Muscle of back (tissue), 11 donors: ENCODE measurements around the gene CRYM. TPM values are rescaled to one million over a fixed set of nuclear protein-coding genes. Genes with fewer than 3 reads are reported as not detected.
"Not testable (repeated sequence)": the region's sequence is repeated elsewhere in the genome, so short reads cannot be mapped to it uniquely, and the experiment has no call there.

Source experiments
- DNase-seq, 3 donors: peaks; one replicate each; pipeline versions ENCODE4 v3.0.0 to v3.0.0-alpha.2; 2013
- polyA plus RNA-seq, 10 donors: library from polyadenylated mRNA; unstranded; fragments of 120-200 nt; gene quantifications; one replicate each; pipeline ENCODE4 v1.2.1, GENCODE V29; 2013; ENCODE audit not compliant: insufficient read length in 10 of 10

Gene CRYM
- polyA plus RNA-seq, 10 donors, result 0.11 to 2.2 (median 0.64) TPM; not detected in 4

DNA sequence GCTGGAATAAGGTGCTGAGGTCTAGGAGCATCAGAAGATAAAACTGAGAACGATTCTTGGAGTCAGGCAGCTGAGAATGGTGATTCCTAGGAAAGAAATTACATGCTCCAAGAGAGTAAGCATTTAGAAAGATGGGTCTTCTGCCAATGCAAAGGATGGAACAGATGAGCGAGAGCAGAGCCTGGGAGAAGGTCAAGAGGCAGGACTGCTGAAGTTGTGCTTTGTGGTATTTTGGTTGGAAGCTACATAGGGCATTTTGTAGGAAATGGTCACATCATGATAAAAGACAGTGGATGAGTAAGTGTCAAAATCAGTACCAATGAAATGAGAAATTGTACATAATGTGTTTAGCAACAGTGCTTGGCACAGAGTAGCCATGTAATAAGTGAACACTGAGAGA lies 1.4 kb upstream of the CRYM start:
- DNase-seq, result no peak

DNA sequence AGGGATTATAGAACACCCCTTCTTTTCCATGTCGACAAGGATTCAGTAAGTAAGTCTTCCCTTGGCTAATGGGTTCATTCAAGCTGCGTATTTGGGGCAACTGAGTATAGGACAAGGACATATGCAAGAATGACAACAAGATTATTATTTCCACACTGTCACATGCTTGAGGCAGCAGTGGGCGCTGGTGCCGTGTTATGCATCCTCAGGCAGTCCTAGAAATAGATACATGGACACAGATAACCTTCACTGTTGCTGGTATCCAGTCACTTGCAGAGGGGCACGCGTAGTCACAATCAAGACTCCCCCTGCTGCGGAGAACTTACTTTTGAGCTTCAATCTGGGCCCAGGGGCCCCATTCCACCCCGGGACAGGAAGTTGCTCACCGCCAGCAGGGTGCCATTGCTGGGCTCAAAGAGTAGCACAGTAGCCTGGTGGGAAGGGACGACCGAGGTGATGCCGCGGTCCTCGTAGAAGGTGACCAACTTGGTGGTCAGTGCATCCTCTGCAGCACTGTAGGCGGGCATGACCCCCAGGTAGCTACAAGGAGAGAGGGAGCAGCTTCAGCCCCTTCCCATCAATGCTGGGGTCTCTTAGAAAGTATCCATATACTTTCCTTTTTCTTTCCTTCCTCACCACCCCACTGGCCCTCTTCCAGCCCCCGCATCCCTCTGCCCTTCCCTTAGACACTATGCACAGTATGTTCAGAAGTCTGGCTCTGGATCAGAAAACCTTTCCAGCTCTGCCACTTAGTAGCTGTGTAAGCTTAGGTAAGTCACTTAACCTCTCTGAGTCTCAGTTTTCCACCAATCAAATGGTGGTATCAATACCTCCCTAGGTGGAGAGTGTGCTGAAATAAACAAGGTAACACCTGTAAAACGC lies 804 bp downstream of the CRYM start:
- no peak for DNase-seq

DNA sequence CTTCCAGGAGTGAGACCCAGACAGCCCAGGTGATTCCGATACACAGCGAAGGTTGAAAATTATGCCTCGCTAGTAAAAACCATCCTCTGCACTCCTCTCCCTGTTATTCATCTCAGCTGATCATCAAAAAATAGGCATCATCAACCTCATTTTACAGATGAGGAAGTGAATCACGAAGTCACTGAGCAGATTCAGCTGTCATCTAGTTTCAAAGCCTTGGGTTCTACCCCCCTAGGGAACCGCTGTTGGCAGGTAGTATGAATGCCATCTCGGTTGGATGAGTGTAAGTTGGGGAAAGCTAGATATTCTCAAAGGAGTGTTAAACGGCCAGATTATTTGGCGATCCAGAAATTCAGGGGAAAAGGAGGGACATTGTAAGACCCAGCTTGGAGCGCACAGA lies 2.0 kb downstream of the CRYM start:
- DNase-seq, result no peak

DNA sequence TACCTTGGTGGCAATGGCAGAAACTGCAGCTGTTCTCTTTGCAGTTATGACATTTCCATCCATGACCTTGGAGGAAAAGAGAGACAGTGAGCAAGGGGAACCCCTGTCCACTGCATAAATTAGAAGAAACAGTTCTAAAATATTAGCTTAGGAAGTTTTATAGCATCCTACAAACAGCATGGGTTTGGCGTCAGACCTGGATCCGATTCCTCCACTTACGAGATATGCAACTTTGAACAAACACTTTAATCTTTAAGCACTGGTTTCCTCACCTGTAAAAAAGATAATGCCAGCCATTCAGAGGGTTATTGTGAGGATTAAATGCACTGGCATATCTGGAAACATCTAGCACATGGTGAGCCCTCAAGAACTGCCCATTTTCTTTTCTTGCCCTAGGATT lies 2.6 kb downstream of the CRYM start:
- no peak for DNase-seq

DNA sequence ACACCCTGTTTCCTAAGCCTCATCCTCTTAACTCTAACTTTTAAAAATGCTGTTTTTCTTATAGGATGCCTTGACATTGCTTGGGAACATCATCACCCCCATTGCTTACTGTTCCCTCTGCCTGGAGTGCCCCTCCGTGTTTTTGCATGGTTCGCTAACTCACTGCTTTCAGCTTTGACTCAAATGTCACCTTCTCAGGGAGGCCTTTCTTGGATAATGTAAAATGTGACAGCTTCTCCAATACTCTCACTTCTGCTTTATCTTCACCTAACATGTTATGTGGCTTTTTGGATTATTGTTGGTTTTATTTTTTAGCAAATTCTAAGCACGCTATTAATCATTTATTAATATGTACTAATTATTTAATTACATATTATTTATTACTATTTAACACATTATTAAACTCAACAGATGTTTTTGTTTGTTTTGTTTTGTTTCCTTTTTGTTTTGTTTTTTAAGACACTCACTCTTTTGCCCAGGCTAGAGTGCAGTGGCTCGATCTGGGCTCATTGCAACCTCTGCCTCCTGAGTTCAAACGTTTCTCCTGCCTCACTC lies 3.8 kb downstream of the CRYM start:
- no peak for DNase-seq

DNA sequence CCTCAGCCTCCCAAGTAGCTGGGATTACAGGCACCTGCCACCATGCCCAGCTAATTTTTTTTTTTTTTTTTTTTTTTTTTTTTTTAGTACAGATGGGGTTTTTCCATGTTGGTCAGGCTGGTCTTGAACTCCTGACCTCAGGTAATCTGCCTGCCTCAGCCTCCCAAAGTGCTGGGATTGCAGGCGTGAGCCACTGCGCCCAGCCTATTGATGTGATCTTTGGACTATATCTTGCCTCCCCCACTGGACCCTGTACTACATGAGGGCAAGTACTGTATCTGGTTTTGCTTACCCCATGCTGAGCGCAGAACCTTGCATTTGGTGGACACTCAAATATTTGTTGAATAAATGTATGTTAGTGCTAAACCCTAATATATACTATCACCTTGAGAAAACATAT lies 5.3 kb downstream of the CRYM start:
- not testable (repeated sequence) for DNase-seq

DNA sequence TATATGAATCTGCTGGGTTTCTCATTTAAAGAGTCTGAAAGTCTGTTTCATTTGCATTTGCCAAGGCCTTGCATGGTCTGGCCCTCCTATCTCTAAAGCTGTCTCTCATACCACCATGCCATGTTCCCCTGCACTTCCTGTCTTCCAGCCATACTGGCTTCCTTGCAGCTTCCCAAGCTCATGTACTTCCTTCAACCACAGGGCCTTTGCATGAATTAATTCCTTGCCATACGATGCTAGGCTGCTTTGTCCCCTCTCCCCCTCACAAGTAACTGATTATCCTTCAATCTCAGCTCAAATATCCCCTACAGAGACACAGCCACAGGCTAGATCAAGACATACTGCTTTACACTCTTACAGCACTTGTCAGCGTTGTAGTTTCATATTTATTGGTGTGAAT lies 5.8 kb downstream of the CRYM start:
- DNase-seq, result no peak

DNA sequence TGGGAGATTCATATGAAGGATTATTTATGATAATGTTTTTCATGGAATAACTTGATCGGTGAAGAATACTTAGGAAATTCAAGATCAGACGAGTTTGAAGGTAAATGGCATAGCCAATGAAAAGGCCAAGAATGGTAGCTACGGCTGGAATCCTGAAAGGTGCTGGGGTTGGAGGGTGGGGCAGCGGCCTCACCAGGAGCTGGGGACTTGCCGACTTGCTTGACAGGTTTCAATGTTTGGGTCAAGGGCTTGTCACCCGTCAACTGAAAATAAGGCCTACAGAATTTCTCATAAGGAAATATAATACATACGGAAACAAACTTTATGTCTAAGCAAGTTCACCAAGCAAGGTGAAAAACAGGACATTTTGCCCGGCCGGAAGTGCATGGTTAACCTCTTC lies 9.9 kb downstream of the CRYM start:
- DNase-seq, result no peak

DNA sequence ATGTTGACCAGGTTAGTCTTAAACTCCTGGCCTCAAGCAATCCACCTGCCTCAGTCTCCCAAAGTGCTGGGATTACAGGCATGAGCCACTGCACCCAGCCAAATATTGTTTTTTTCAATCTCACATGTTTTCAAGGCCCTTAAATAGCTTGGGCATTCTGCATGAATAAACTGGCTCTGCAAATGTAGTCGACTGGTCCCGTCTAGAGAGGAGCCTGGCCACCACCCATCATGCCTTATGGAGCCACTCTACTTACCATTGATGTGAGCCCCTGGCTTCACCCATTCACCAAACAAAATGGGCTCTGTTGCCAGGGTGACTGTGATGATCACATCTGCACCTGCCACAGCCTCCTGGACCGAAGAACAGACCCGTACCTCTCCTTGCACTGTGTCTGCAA lies 10.8 kb downstream of the CRYM start:
- DNase-seq, result no peak

DNA sequence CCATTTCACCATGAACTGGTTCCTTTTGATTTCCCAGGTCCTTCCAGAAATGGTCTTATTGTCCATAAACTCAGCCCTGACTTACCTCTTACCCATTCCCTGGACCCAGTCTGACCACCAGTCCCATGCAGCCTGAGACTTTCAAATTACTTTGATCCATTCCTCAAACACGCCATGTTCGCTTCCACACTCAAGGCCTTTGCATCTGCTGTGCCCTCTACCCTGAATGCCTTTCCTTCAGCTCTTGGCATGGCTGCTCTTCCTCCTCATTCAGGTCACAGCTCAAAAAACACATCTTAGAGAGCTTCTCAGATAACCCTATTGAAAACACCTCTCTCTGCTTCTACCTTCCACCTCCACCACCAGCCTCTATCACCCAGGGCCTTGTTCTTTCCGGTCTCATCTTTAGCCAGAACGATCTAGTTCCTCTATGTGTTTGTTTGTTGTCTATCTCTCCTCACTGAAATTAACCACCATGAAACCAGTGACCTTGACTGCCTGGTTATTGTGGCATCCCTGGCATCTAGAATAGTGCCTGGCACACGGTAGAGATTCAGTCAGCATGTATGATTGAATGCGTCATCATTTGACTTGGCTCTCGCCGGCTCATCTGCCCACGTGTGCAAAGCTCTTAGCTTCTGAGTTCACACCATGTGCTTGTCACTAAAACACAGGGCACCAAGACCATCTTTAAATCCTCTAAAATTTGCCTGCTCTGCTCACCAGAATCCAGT lies 12.8 kb downstream of the CRYM start:
- DNase-seq, result no peak

DNA sequence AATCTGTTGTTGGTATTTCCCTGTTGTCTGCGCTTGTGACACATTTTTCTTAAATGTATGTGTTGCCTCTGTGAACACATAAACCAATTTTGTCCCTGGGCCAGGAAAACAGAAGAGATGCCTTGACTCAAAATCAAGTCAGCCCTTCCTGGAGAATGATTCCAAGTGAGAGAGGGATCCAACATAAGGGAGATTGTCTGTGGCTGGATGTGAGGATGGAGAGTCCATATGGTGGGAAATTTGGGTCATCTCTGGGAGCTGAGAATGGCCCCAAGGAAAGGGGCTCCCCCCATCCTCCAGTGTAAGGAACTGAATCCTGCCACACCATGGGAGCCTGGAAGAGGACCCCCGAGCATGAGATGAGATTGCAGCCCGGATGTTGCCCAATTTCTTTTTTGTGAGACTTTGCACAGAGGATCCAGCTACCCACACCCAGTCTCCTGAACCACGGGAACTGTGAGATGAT lies 13.5 kb downstream of the CRYM start:
- peak in 2 of 3 donors; percentile 20 to 46 for DNase-seq

DNA sequence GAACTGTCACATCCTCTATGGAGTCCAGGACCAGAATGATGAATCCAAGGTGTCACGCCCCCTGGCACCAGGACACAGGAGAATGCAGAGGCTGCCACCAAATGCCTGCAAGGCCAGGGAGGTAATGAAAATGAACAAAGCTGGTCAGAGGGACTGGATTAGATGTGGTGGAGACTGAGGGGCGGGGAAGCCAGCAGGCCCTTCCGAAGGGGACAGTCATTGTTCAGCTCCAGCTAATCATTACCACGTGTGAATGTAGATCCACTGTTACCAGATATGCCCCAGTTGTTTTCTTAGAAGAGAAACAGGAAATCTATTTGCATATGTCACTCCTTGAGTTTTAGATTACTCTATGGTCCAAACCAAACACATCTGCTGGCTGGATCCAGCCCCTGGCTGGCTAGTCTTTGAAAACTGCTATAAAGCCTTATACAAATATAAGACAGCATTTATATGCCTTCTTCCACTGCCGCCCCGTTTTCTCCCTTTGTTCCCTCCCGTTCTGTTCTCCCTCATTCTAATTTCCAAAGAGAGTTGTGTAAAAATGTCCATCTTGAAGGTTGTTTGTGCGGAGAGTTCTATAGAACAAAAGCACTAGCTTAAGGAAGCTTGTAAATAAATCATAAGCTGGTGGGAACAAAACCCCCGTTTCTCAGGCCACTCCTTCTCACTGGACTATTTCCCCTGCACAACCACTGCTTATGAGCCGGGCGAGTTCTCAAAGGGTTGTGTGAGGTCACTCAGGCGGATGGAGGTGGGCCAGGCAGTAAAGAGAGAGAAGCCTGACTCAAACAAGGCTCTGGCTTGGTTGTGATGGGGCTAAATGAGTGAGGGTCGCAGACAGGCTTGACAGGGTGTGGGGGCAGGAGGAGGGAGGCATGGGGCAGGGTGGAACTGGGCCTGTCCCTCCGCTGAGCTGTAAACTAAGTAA lies 14.2 kb downstream of the CRYM start:
- peak in 2 of 3 donors; percentile 37 to 69 for DNase-seq

DNA sequence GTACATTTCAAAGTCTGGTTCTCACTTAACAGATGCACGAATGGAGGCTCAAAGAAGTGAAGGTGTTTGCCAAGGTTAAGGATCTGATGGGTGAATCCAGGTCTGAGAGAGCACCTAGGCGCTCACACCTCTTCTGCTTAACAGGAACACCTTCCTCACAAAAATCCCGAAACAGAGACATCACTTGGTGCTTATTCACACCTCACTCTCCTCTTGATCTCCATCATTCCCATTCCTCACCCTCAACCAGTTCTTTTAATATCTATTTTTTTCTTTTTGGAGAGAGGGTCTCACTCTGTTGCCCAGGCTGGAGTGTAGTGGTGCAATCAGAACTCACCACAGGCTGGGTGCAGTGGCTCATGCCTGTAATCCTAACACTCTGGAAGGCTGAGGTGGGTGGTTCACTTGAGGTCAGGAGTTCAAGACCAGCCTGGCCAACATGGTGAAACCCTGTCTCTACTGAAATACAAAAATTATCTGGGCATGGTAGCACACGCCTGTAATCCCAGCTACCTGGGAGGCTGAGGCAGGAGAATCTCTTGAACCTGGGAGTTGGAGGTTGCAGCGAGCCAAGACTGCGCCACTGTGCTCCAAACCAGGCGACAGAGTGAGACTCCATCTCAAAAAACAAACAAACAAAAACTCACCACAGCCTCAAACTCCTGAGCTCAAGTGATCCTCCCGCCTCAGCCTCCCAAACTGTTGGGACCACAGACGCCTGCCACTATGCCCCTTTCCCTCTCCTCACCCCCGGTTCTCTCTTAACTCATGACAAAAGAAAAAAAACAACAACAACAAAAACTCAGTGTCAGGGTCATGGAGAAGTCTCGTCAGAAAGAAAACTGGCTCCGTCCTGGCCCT lies 15.1 kb downstream of the CRYM start:
- DNase-seq, result no peak

DNA sequence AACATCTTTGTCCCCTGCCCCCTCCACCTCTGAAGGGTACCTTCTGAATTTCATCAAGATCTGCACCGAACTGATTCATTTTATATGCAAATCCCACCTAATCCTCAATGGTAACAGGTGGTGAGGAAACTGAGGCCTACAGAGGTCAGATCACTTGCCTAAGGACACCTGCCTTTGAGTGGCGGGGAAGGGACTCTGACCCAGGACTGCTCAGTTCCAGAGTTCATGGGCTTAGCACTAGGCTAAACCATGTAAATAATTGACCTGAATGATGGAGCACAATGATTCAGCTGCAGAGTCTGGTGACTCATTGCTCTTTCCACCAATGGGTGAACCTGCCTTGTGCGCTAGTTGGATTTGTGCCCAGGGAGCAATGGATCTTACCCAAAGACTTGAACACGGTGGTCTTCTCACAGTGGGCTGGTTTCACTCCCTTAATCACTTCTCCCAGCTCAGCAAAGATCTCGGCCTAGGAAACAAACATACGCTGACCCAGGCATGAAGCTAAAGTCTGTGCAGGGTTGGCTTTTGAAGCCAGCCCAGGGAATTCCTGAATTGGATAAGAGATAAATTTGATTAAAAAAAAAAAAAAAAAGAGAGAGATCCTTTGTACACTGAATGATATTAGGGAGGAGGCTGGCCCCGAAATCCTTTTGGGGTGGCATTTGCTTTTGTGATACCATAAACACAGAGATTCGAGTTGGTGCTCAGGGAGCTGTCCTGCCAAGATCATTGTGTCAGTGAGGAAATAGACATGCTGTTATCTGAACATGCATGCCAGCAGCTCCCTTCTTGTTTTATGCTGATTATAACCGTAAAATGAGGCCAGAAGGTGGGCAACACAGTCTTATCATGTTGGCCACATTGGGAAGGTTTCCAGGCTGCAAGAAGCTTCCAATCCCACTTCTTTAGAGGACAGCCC lies 17.0 kb downstream of the CRYM start:
- peak in 1 of 3 donors; percentile 62 for DNase-seq

DNA sequence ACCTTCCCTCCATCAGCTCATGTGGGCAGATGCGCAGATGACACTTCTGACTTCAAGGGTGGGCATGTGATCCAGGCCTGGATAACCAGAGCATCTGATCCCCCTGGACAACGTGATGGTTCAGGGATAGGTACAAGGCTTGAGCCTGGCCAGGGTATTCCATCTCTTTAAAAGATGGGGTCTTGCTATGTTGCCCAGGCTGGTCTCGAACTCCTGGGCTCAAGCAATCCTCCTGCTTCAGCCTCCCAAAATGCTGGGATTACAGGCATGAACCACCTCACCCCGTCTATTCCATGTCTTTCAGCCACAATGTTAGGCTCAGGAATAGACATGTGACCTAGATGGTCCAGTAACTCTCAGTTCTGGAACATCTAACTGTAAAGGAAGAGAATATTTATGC lies 20.8 kb downstream of the CRYM start:
- no peak for DNase-seq

DNA sequence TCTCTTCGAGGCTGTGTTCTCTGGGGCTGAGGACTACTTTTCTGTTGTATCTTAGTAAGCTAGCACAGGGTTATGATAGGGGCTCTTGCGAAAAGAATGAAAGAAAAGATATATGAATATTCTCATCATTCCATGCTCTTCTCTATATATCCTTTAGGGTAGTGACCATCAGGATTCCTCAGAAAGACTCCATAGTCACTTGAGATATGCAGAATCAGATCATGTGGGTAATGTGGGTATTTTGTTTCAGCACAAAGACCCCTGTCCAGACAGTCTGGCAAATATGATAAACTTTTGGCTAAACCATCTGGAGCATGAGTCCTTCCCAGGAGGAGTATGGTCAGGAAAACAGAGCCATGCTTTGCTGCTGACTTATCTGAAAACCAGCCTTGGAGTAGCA lies 21.5 kb downstream of the CRYM start:
- no peak for DNase-seq

DNA sequence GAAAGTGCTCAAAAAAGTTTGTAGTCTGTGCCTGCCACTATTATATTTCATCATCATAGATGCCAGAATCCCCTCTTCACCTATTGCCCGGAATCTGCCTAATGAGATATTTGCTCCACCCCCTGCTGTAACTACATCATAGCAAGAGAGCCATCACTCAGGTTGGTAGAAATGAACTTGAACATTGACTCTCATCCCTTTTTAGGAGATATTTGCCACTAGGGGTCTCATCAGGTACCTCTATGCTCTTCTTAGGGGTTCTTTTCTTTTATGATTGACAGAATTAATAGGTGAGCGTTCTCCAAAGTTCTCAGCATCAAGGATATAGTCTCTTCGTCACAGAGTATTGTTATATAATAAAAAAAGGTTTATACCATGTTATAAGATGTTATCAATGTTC lies 24.6 kb downstream of the CRYM start:
- no peak for DNase-seq

DNA sequence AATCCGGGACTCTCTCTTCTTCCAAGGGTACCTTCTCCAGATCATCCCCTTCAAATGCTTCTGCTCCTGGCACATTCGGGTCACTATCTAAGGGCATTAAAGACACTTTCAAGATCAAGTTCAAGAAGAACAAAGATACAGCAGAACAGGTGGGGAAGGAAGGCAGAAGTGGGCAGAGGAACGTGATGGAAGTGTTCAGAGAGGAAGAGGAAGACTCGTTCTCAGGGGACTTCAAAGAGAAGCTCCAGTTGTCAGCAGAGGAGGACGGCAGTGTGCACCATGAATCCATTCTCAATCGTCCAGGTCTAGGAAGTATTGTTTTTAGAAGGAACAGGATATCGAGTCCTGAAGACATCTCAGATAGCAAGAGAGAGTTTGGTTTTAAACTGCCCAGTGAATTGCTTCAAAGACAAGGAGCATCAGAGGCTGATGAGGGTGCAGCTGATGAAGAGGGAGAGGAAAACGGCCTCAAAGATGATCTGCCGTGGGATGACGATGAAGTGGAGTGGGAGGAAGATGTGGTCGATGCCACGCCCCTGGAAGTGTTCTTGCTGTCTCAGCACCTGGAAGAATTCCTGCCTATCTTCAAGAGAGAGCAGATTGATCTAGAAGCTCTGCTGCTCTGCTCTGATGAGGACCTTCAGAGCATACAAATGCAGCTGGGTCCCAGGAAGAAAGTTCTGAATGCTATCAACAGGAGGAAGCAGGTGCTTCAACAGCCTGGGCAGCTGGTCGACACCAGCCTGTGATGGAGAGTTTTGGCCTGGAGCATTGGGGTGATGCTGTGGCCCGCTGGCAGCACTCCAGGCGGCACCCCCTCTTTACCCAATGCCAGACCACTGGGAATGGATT lies 27.8 kb downstream of the CRYM start:
- no peak for DNase-seq

DNA sequence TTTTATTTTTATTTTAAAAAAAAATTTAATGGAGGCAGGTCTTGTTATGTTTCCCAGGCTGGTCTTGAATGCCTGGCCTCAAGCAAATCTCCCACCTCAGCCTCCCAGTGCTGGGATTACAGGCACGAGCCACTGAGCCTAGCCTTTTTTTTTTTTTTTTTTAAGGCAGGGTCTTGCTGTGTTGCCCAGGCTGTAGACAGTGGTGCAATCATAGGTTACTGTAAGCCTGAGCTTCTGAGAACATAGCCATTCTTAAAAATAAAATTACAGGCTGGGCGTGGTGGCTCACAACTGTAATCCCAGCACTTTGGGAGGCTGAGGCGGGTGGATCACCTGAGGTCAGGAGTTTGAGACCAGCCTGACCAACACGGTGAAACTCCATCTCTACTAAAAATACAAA lies 29.9 kb downstream of the CRYM start:
- DNase-seq, result not testable (repeated sequence)
